Measurements from ENCODE around the gene KCTD3. TPM values are rescaled to one million over a fixed set of nuclear protein-coding genes. Genes with fewer than 3 reads are reported as not detected.

KCTD3 gene
- polyA plus RNA-seq, 1 donor (not counting 4 experiments of a cell fraction or from before 2014, with no cell fraction given), result 43.4 TPM

DNA sequence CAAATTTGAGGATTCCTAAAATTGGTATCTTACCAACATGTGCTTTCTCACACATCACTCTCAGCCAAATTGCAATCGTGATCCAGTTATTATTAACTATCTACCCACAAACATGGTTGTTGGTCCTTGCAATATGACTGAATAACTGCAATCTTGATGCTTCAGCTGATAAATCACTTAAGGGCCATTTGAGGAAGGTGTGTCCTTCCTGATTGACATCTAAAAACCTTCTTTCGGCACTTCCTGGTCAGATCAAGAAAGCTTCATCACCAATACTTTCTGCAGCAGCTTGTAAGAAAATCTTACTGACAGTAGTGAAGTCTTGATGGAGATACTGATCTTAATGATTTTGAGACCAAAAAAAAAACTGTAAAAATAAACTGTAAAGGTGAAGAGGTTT is 48.5 kb upstream of the KCTD3 start:
- no peak overlapping the region for H3K4me3 ChIP-seq (ENCODE audit: control insufficient read depth in 2 of 3, extremely low read depth in 1 of 3, insufficient read depth in 2 of 3, low read depth in 1 of 3, low read length in 3 of 3)
- H4K20me1 ChIP-seq (ENCODE audit: control insufficient read depth, extremely low read depth, insufficient read depth, low read length), result no peaks in the 10 kb centered on the region
- no peaks in the 10 kb centered on the region for H3K79me2 ChIP-seq (ENCODE audit: control insufficient read depth, insufficient read depth, low read length)
- DNase-seq (ENCODE audit: low read depth, low spot score) (no peak), FAIRE-seq (no peak)
- no peaks in the 10 kb centered on the region for H3K27me3 ChIP-seq (ENCODE audit: control insufficient read depth, extremely low read depth, insufficient read depth, low read length)
- TF ChIP-seq, protein P1, sequence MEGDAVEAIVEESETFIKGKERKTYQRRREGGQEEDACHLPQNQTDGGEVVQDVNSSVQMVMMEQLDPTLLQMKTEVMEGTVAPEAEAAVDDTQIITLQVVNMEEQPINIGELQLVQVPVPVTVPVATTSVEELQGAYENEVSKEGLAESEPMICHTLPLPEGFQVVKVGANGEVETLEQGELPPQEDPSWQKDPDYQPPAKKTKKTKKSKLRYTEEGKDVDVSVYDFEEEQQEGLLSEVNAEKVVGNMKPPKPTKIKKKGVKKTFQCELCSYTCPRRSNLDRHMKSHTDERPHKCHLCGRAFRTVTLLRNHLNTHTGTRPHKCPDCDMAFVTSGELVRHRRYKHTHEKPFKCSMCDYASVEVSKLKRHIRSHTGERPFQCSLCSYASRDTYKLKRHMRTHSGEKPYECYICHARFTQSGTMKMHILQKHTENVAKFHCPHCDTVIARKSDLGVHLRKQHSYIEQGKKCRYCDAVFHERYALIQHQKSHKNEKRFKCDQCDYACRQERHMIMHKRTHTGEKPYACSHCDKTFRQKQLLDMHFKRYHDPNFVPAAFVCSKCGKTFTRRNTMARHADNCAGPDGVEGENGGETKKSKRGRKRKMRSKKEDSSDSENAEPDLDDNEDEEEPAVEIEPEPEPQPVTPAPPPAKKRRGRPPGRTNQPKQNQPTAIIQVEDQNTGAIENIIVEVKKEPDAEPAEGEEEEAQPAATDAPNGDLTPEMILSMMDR (optimal IDR thresholded peaks at IDR 0.05 in 1 of 3, IDR thresholded peaks at IDR 0.05 in 1 of 3, conservative IDR thresholded peaks at IDR 0.05 in 1 of 3; ENCODE audit: extremely low read depth in 1 of 3, insufficient read depth in 2 of 3, low read length in 3 of 3), result no peak
- no peaks in the 10 kb centered on the region for H3K4me1 ChIP-seq (ENCODE audit: control insufficient read depth, extremely low read depth, insufficient read depth, low read length)
- H3K9me1 ChIP-seq (ENCODE audit: control insufficient read depth, extremely low read depth, insufficient read depth, low read length), result no peaks in the 10 kb centered on the region
- no peak overlapping the region for H3K27ac ChIP-seq (ENCODE audit: control insufficient read depth, insufficient read depth, low read length)
- H3K9me3 ChIP-seq (ENCODE audit: control insufficient read depth, low read depth, low read length), result no peaks in the 10 kb centered on the region
- no peak overlapping the region for H3K9ac ChIP-seq (ENCODE audit: control insufficient read depth, extremely low read depth, insufficient read depth, low read length)
- no peaks in the 10 kb centered on the region for H3K36me3 ChIP-seq (ENCODE audit: control insufficient read depth in 2 of 2, extremely low read depth in 1 of 2, insufficient read depth in 2 of 2, low read length in 2 of 2)
- no peak overlapping the region for H3K4me2 ChIP-seq (ENCODE audit: control insufficient read depth, extremely low read depth, insufficient read depth, low read depth, low read length)
- no peak overlapping the region for H2AFZ ChIP-seq (ENCODE audit: control insufficient read depth, low read length)
- dilution Hi-C loops (cut with MboI; ENCODE audit: extremely low pct_ligation_motif_present, low sequenced_read_pairs), result no loop called here

GRCh38 chr1:215521279-215521678 is 45.8 kb upstream of the KCTD3 start:
- TF ChIP-seq, protein P1 (optimal IDR thresholded peaks at IDR 0.05 in 1 of 3, IDR thresholded peaks at IDR 0.05 in 1 of 3, conservative IDR thresholded peaks at IDR 0.05 in 1 of 3; ENCODE audit: extremely low read depth in 1 of 3, insufficient read depth in 2 of 3, low read length in 3 of 3), result no peak
- no peak for TF ChIP-seq EZH2 (IDR thresholded peaks at IDR 0.05; ENCODE audit: low read length)
- no peaks in the 10 kb centered on the region for H3K9me3 ChIP-seq (ENCODE audit: control insufficient read depth, low read depth, low read length)
- no peaks in the 10 kb centered on the region for H3K36me3 ChIP-seq (ENCODE audit: control insufficient read depth in 2 of 2, extremely low read depth in 1 of 2, insufficient read depth in 2 of 2, low read length in 2 of 2)
- no peak overlapping the region for H3K9ac ChIP-seq (ENCODE audit: control insufficient read depth, extremely low read depth, insufficient read depth, low read length)
- no peak overlapping the region for H2AFZ ChIP-seq (ENCODE audit: control insufficient read depth, low read length)
- no peak overlapping the region for H3K27ac ChIP-seq (ENCODE audit: control insufficient read depth, insufficient read depth, low read length)
- H3K4me2 ChIP-seq (ENCODE audit: control insufficient read depth, extremely low read depth, insufficient read depth, low read depth, low read length), result no peak overlapping the region
- H3K27me3 ChIP-seq (ENCODE audit: control insufficient read depth, extremely low read depth, insufficient read depth, low read length), result no peaks in the 10 kb centered on the region
- H3K4me3 ChIP-seq (ENCODE audit: control insufficient read depth in 2 of 3, extremely low read depth in 1 of 3, insufficient read depth in 2 of 3, low read depth in 1 of 3, low read length in 3 of 3), result no peak overlapping the region
- no peak for DNase-seq (ENCODE audit: low read depth, low spot score)
- FAIRE-seq, result no peak
- no peaks in the 10 kb centered on the region for H4K20me1 ChIP-seq (ENCODE audit: control insufficient read depth, extremely low read depth, insufficient read depth, low read length)
- no peaks in the 10 kb centered on the region for H3K4me1 ChIP-seq (ENCODE audit: control insufficient read depth, extremely low read depth, insufficient read depth, low read length)
- no peaks in the 10 kb centered on the region for H3K9me1 ChIP-seq (ENCODE audit: control insufficient read depth, extremely low read depth, insufficient read depth, low read length)
- no peaks in the 10 kb centered on the region for H3K79me2 ChIP-seq (ENCODE audit: control insufficient read depth, insufficient read depth, low read length)
- dilution Hi-C loops (cut with MboI; ENCODE audit: extremely low pct_ligation_motif_present, low sequenced_read_pairs), result no loop called here
